ENCODE results near the gene RAB7B.
"Not testable (repeated sequence)": the region's sequence is repeated elsewhere in the genome, so short reads cannot be mapped to it uniquely, and the experiment has no call there.

RAB7B gene

GRCh38 chr1:206002871-206003801 lies at the start of gene RAB7B:
Gene RAB7B, minus strand, starts transcription at chr1:206003395. Its CDS starts 9,260 bp downstream, at chr1:205994135.
- peak in 1 of 2 donors; percentile 21 for DNase-seq

DNA sequence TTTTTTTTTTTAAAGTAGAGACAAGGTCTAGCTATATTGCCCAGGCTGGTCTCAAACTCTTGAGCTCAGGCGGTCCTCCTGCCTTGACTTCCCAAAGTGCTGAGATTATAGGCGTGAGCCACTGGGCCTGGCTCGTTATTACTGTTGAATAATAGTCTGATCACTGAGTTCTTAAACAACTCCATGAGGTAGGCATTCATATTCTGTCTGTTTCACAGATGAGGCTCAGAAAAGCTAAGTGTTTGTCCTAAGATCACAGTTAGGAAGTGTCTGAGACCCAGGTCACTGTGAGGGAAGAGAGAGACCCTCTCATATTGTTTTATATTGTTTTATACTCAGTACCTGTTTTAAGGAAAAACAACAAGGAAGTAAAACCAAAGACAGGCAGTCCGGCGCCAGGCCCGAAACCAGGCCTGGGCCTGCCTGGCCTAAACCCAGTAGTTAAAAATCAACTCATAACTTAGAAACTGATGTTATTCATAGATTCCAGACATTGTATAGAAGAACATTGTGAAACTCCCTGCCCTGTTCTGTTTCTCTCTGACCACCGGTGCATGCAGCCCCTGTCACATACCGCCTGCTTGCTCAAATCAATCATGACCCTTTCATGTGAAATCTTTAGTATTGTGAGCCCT lies 49.2 kb upstream of the RAB7B start:
- DNase-seq = not testable (repeated sequence)

GRCh38 chr1:206050655-206051235 lies 47.5 kb upstream of the RAB7B start:
- no peak for DNase-seq

GRCh38 chr1:206049919-206050600 lies 46.9 kb upstream of the RAB7B start:
- no peak for DNase-seq

GRCh38 chr1:206049293-206049692 lies 46.1 kb upstream of the RAB7B start:
- DNase-seq = no peak

DNA sequence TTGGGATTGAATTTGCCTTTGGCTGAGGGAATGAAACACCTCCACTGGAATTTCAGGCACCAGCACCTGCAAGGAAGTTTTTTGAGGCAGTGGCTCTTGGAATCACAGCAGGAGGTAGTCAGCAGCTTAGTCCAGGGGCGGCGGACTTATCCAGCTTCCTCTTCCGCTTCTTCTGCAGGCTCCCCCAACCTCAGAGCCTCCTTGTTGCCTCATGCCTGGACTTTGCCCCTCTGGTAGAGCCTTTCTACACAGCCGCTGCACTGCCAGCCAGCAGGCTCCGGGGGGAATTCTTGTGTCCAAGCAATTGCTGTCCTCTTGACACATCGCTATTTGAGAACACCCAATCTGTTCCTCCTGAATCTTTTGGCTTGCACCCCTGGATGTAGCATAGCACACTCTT lies 45.4 kb upstream of the RAB7B start:
- DNase-seq = no peak

DNA sequence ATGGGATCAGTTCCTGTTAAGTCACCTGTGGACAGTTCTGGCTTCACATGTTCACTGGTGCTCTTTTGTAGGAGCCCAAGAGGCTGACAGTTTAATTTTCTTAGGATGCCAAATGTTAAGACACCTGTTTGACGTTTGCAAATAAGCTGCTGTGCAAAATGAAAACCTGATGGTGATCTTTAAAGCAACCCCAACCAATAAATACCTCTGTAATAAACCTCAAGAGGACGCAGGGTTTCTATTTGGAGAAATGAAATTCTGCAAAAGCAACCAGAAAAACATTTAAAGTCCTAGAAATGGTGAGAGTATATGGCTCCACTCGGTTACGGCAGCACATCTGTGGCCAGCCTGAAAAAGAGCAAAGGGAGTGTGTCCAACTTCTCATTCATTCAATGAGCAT lies 44.1 kb upstream of the RAB7B start:
- DNase-seq = no peak

DNA sequence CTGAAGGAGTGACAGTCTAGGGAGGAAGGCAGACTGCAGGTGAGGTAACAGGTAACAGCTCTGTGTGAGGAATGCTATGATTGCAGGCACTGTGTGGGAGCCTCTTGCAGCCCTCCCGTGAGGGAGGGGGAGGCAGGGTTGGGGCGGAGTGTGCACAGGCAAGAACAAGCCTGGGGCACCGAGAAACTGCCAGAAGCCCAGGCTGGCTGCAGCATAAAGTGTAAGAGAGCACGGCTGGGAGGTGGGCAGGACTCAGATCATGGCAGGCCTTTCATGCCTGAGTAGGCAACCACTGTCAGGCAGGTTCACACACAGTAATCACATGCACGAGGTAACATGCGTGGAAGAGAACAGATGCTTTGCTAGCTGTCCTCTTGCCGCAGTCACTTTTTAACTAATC lies 38.4 kb upstream of the RAB7B start:
- no peak for DNase-seq

GRCh38 chr1:206040328-206040727 lies 37.1 kb upstream of the RAB7B start:
- DNase-seq = no peak

GRCh38 chr1:206039046-206039973 lies 36.1 kb upstream of the RAB7B start:
- DNase-seq = no peak

GRCh38 chr1:206037581-206037980 lies 34.4 kb upstream of the RAB7B start:
- no peak for DNase-seq

- no peak for DNase-seq
Observed at GRCh38 chr1:206036663-206037455, 33.7 kb upstream of the RAB7B start.

DNA sequence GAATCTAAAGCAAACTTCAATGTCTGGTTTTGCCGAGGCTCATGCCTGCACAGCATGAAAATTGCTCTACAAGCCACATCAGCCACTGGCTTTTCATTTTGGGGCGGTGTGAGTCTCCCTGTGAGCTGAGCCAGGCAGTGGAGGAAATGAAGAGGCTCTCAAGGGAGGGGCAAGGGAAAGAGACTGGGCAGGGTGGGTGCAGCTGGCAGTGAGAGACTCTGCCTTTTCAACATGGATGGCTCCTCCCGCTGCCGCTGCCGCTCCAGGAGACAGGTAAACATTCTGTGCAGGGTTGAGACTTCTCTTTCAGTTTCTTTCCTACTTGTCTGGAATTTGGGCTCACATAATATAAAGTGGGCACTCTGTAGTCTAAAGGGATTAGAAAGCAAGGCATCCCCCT lies 31.8 kb upstream of the RAB7B start:
- DNase-seq = no peak

- no peak for DNase-seq
Observed at GRCh38 chr1:206032380-206033140, 29.4 kb upstream of the RAB7B start.

- peak; percentile 43 to 65 for DNase-seq
Observed at GRCh38 chr1:206030714-206031113, 27.5 kb upstream of the RAB7B start.

- DNase-seq = no peak
Observed at GRCh38 chr1:206030191-206030590, 27.0 kb upstream of the RAB7B start.

- no peak for DNase-seq
Observed at GRCh38 chr1:206029484-206029883, 26.3 kb upstream of the RAB7B start.

GRCh38 chr1:206025283-206025820 lies 22.2 kb upstream of the RAB7B start:
- no peak for DNase-seq

- DNase-seq = no peak
Observed at GRCh38 chr1:206023695-206024094, 20.5 kb upstream of the RAB7B start, which contains the start of gene CTSE. Gene CTSE, minus strand, starts transcription at chr1:206023895. Its CDS starts 104 bp downstream, at chr1:206023791.

GRCh38 chr1:206022766-206023165 lies 19.6 kb upstream of the RAB7B start:
- DNase-seq = no peak
